ENCODE data around the gene REM2.

The REM2 gene

GRCh38 chr14:22895402-22895801 is 12.4 kb downstream of the REM2 start:
- H3K79me1 ChIP-seq (ENCODE audit: low read length) = no peaks in the 10 kb centered on the region

DNA sequence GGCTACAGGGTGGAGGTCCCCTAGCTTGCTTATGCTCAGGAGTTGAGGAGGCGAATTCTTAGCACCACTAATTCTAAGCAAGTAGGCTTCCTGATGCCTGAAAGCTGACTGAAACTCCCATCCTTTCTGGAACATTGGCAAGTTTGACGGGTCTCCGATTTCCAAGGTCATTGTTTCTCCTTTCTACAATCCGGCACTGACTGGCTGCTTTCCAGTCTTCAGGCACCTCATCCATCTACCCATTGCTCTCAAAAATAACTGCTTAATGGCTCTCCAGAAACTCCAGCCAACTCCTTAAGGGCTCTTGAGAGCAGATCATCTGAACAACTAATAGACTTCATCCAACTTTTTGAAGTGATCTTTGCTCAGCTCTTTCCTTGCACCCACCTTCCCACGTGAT is 13.3 kb downstream of the REM2 start:
- Histone ChIP-seq H3K79me1 (ENCODE audit: low read length) (no peaks in the 10 kb centered on the region), H3K27me3 (ENCODE audit: insufficient read depth, low read length) (no peaks in the 10 kb centered on the region), H2AFZ (ENCODE audit: insufficient read depth, low read length, poor library complexity) (no peak overlapping the region), H2BK5ac (ENCODE audit: low read depth, low read length, poor library complexity) (no peak overlapping the region), H2BK120ac (ENCODE audit: insufficient read depth, low read length, poor library complexity) (no peak overlapping the region), H3K4me2 (ENCODE audit: low read length) (no peak overlapping the region), H3K4me3 (ENCODE audit: low read depth, low read length) (no peak overlapping the region), H3K27ac (ENCODE audit: low read depth, low read length) (no peak overlapping the region), H4K8ac (ENCODE audit: low read depth, low read length) (no peak overlapping the region), H3K36me3 (ENCODE audit: control insufficient read depth in 1 of 2, insufficient read depth in 2 of 2, low read length in 2 of 2) (peaks cover 6 to 7% of the 10 kb centered on the region in 2 experiments), H3K9me3 (ENCODE audit: insufficient read depth, low read depth, low read length) (no peaks in the 10 kb centered on the region), H4K12ac (ENCODE audit: low read depth, low read length) (no peak overlapping the region), H3K9ac (ENCODE audit: low read length) (no peak overlapping the region), H2AK5ac (ENCODE audit: low read length) (no peak overlapping the region), H4K91ac (ENCODE audit: low read depth, low read length) (no peak overlapping the region), H3K18ac (ENCODE audit: low read length) (no peak overlapping the region), H3K79me2 (ENCODE audit: control insufficient read depth, insufficient read depth, low read length, poor library complexity) (no peaks in the 10 kb centered on the region), H3K4ac (ENCODE audit: low read depth, low read length) (no peak overlapping the region), H3K23ac (ENCODE audit: low read length) (no peak overlapping the region), H3K4me1 (ENCODE audit: control insufficient read depth in 1 of 2, insufficient read depth in 2 of 2, low read length in 2 of 2) (peaks cover 4 to 5% of the 10 kb centered on the region in 2 experiments), H3K14ac (ENCODE audit: low read length) (no peak overlapping the region), H2BK12ac (ENCODE audit: low read length) (no peak overlapping the region)
- DNase-seq = no peak
- no CpG with 5 or more reads among the region's 5 CpGs for WGBS (ENCODE audit: extremely low coverage, insufficient coverage, insufficient read length)

More at GRCh38 chr14:22895402-22895801, 12.4 kb downstream of the REM2 start:
- H3K4me3 ChIP-seq (ENCODE audit: low read depth, low read length) = no peak overlapping the region
- no peak overlapping the region for H3K23ac ChIP-seq (ENCODE audit: low read length)
- no peak for DNase-seq
- H3K9me3 ChIP-seq (ENCODE audit: insufficient read depth, low read depth, low read length) = no peaks in the 10 kb centered on the region
- H2BK5ac ChIP-seq (ENCODE audit: low read depth, low read length, poor library complexity) = no peak overlapping the region
- no peak overlapping the region for H2AFZ ChIP-seq (ENCODE audit: insufficient read depth, low read length, poor library complexity)
- H3K9ac ChIP-seq (ENCODE audit: low read length) = no peak overlapping the region
- H3K4ac ChIP-seq (ENCODE audit: low read depth, low read length) = no peak overlapping the region
- H3K4me2 ChIP-seq (ENCODE audit: low read length) = no peak overlapping the region
- no CpG with 5 or more reads among the region's 1 CpG for WGBS (ENCODE audit: extremely low coverage, insufficient coverage, insufficient read length)
- H2BK12ac ChIP-seq (ENCODE audit: low read length) = no peak overlapping the region
- peaks cover 4 to 5% of the 10 kb centered on the region in 2 experiments for H3K4me1 ChIP-seq (ENCODE audit: control insufficient read depth in 1 of 2, insufficient read depth in 2 of 2, low read length in 2 of 2)
- H3K18ac ChIP-seq (ENCODE audit: low read length) = no peak overlapping the region
- no peak overlapping the region for H4K91ac ChIP-seq (ENCODE audit: low read depth, low read length)
- no peaks in the 10 kb centered on the region for H3K27me3 ChIP-seq (ENCODE audit: insufficient read depth, low read length)
- no peak overlapping the region for H4K12ac ChIP-seq (ENCODE audit: low read depth, low read length)
- H3K27ac ChIP-seq (ENCODE audit: low read depth, low read length) = no peak overlapping the region
- H3K14ac ChIP-seq (ENCODE audit: low read length) = no peak overlapping the region
- H3K79me2 ChIP-seq (ENCODE audit: control insufficient read depth, insufficient read depth, low read length, poor library complexity) = no peaks in the 10 kb centered on the region
- H4K8ac ChIP-seq (ENCODE audit: low read depth, low read length) = no peak overlapping the region
- no peak overlapping the region for H2BK120ac ChIP-seq (ENCODE audit: insufficient read depth, low read length, poor library complexity)
- no peaks in the 10 kb centered on the region for H3K36me3 ChIP-seq (ENCODE audit: control insufficient read depth in 1 of 2, insufficient read depth in 2 of 2, low read length in 2 of 2)
- H2AK5ac ChIP-seq (ENCODE audit: low read length) = no peak overlapping the region

GRCh38 chr14:22896760-22897159 is 13.7 kb downstream of the REM2 start:
- no peak overlapping the region for H4K12ac ChIP-seq (ENCODE audit: low read depth, low read length)
- peaks cover 10 to 11% of the 10 kb centered on the region in 2 experiments for H3K36me3 ChIP-seq (ENCODE audit: control insufficient read depth in 1 of 2, insufficient read depth in 2 of 2, low read length in 2 of 2)
- H3K79me1 ChIP-seq (ENCODE audit: low read length) = no peaks in the 10 kb centered on the region
- H2BK5ac ChIP-seq (ENCODE audit: low read depth, low read length, poor library complexity) = no peak overlapping the region
- H2BK12ac ChIP-seq (ENCODE audit: low read length) = no peak overlapping the region
- H3K79me2 ChIP-seq (ENCODE audit: control insufficient read depth, insufficient read depth, low read length, poor library complexity) = no peaks in the 10 kb centered on the region
- H3K18ac ChIP-seq (ENCODE audit: low read length) = no peak overlapping the region
- H2AFZ ChIP-seq (ENCODE audit: insufficient read depth, low read length, poor library complexity) = no peak overlapping the region
- peaks cover 4 to 5% of the 10 kb centered on the region in 2 experiments for H3K4me1 ChIP-seq (ENCODE audit: control insufficient read depth in 1 of 2, insufficient read depth in 2 of 2, low read length in 2 of 2)
- H3K23ac ChIP-seq (ENCODE audit: low read length) = no peak overlapping the region
- H2BK120ac ChIP-seq (ENCODE audit: insufficient read depth, low read length, poor library complexity) = no peak overlapping the region
- no peaks in the 10 kb centered on the region for H3K27me3 ChIP-seq (ENCODE audit: insufficient read depth, low read length)
- H3K9ac ChIP-seq (ENCODE audit: low read length) = no peak overlapping the region
- H4K8ac ChIP-seq (ENCODE audit: low read depth, low read length) = no peak overlapping the region
- no peak overlapping the region for H3K4ac ChIP-seq (ENCODE audit: low read depth, low read length)
- no peak for DNase-seq
- H3K27ac ChIP-seq (ENCODE audit: low read depth, low read length) = no peak overlapping the region
- no peak overlapping the region for H4K91ac ChIP-seq (ENCODE audit: low read depth, low read length)
- no peak overlapping the region for H3K4me2 ChIP-seq (ENCODE audit: low read length)
- H3K4me3 ChIP-seq (ENCODE audit: low read depth, low read length) = no peak overlapping the region
- H3K9me3 ChIP-seq (ENCODE audit: insufficient read depth, low read depth, low read length) = no peaks in the 10 kb centered on the region
- no CpG with 5 or more reads among the region's 3 CpGs for WGBS (ENCODE audit: extremely low coverage, insufficient coverage, insufficient read length)
- H3K14ac ChIP-seq (ENCODE audit: low read length) = no peak overlapping the region
- no peak overlapping the region for H2AK5ac ChIP-seq (ENCODE audit: low read length)

GRCh38 chr14:22897357-22897756 is 14.3 kb downstream of the REM2 start:
- H4K91ac ChIP-seq (ENCODE audit: low read depth, low read length) = no peak overlapping the region
- no peak overlapping the region for H3K9ac ChIP-seq (ENCODE audit: low read length)
- H2AFZ ChIP-seq (ENCODE audit: insufficient read depth, low read length, poor library complexity) = no peak overlapping the region
- no peak overlapping the region for H3K23ac ChIP-seq (ENCODE audit: low read length)
- H3K27me3 ChIP-seq (ENCODE audit: insufficient read depth, low read length) = no peaks in the 10 kb centered on the region
- no peak overlapping the region for H2BK12ac ChIP-seq (ENCODE audit: low read length)
- H3K36me3 ChIP-seq (ENCODE audit: control insufficient read depth in 1 of 2, insufficient read depth in 2 of 2, low read length in 2 of 2) = peaks cover 14 to 17% of the 10 kb centered on the region in 2 experiments
- no peaks in the 10 kb centered on the region for H3K9me3 ChIP-seq (ENCODE audit: insufficient read depth, low read depth, low read length)
- H2BK5ac ChIP-seq (ENCODE audit: low read depth, low read length, poor library complexity) = no peak overlapping the region
- H4K8ac ChIP-seq (ENCODE audit: low read depth, low read length) = no peak overlapping the region
- no peak overlapping the region for H3K4ac ChIP-seq (ENCODE audit: low read depth, low read length)
- no CpG with 5 or more reads among the region's 1 CpG for WGBS (ENCODE audit: extremely low coverage, insufficient coverage, insufficient read length)
- H3K79me2 ChIP-seq (ENCODE audit: control insufficient read depth, insufficient read depth, low read length, poor library complexity) = no peaks in the 10 kb centered on the region
- no peak overlapping the region for H3K18ac ChIP-seq (ENCODE audit: low read length)
- H3K4me2 ChIP-seq (ENCODE audit: low read length) = no peak overlapping the region
- no peak overlapping the region for H3K27ac ChIP-seq (ENCODE audit: low read depth, low read length)
- H3K4me1 ChIP-seq (ENCODE audit: control insufficient read depth in 1 of 2, insufficient read depth in 2 of 2, low read length in 2 of 2) = peaks cover 4 to 5% of the 10 kb centered on the region in 2 experiments
- no peak for DNase-seq
- no peak overlapping the region for H3K4me3 ChIP-seq (ENCODE audit: low read depth, low read length)
- no peak overlapping the region for H2AK5ac ChIP-seq (ENCODE audit: low read length)
- H3K14ac ChIP-seq (ENCODE audit: low read length) = no peak overlapping the region
- no peak overlapping the region for H2BK120ac ChIP-seq (ENCODE audit: insufficient read depth, low read length, poor library complexity)
- no peaks in the 10 kb centered on the region for H3K79me1 ChIP-seq (ENCODE audit: low read length)
- H4K12ac ChIP-seq (ENCODE audit: low read depth, low read length) = no peak overlapping the region
